ENCODE results near the gene TSC1. TPM values are rescaled to one million over a fixed set of nuclear protein-coding genes. Genes with fewer than 3 reads are reported as not detected.
"Not testable (repeated sequence)": the region's sequence is repeated elsewhere in the genome, so short reads cannot be mapped to it uniquely, and the experiment has no call there.

Gene TSC1
- total and polyA plus RNA-seq, 2 experiments from 2014 or later: 18.8 to 22.4 TPM

DNA sequence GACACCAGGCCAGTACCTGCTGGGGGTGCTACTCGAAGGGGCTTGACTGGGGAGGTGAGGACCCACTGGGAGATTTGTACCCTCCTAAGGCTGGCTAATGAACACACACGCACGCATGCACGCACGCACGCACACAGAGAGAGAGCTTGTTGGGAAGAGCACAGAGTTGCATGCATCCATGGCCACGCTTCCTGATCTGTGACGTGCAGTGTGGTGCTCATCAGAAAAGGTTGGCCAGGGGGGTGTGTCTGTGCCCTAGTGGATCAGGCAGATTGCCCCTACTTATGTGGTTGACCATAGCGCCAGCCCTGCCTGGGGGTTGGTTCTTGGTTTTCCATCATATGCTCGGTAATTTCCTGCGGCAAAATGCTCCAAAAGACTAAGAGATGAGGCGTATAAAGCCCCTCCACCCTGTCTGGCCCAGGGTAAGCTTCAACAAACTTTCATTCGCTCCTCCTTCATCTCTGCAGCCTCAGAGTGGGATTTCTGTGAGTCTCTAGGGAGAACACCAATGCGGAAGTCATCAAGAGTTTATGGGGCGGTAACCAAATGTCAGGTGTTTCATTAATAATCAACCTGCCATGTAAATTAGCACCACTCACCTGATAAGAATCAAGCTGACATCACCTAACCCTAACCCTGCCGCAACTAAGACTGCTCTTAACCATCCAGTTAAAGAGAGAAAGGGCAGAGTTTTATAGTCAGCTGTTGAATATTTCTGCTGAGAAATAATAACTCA lies 26.1 kb upstream of the TSC1 start:
- Histone ChIP-seq H2AFZ (no peak overlapping the region), H3K79me2 (ENCODE audit: insufficient read depth) (no peaks in the 10 kb centered on the region), H3K9me3 (ENCODE audit: low read depth) (no peaks in the 10 kb centered on the region), H3K4me2 (ENCODE audit: unreplicated experiment) (no peak overlapping the region), H3K27ac (no peak overlapping the region), H3K36me3 (ENCODE audit: low read depth) (no peaks in the 10 kb centered on the region), H3K27me3 (replicated peaks; ENCODE audit: insufficient read depth) (peaks cover 26% of the 10 kb centered on the region; the same call in 1 of the 2 replicates), H3K9me2 (ENCODE audit: insufficient read depth) (no peaks in the 10 kb centered on the region), H3F3A (ENCODE audit: insufficient read depth) (no peaks in the 10 kb centered on the region), H3K9ac (no peak overlapping the region), H4K20me1 (ENCODE audit: insufficient read depth) (no peaks in the 10 kb centered on the region), H3K4me1 (ENCODE audit: insufficient read depth) (no peaks in the 10 kb centered on the region), H3K4me3 (no peak overlapping the region)
- WGBS, 2 experiments (ENCODE audit: low coverage in 1 of 2, low lambda C conversion rate in 2 of 2, missing lambda C conversion rate in 2 of 2): 64 to 70% methylated on average over 16 of the region's 16 CpGs
- no peak for DNase-seq
- in situ Hi-C loops (cut with MboI): no loop called here
- TF ChIP-seq EZH2phosphoT487 (IDR thresholded peaks at IDR 0.05; ENCODE audit: insufficient read depth, low read depth): no peak
- TF ChIP-seq EZH2 (IDR thresholded peaks at IDR 0.05; ENCODE audit: insufficient read depth, poor library complexity, severe bottlenecking): no peak

GRCh38 chr9:132969783-132970182 lies 25.4 kb upstream of the TSC1 start:
- H3K27ac ChIP-seq: no peak overlapping the region
- no peak overlapping the region for H3K4me3 ChIP-seq
- peaks cover 26% of the 10 kb centered on the region; the same call in 1 of the 2 replicates for H3K27me3 ChIP-seq (replicated peaks; ENCODE audit: insufficient read depth)
- no peaks in the 10 kb centered on the region for H3K9me2 ChIP-seq (ENCODE audit: insufficient read depth)
- H3K9me3 ChIP-seq (ENCODE audit: low read depth): no peaks in the 10 kb centered on the region
- DNase-seq: no peak
- no peaks in the 10 kb centered on the region for H3K79me2 ChIP-seq (ENCODE audit: insufficient read depth)
- 25 to 30% methylated on average over 7 of the region's 7 CpGs for WGBS, 2 experiments (ENCODE audit: low coverage in 1 of 2, low lambda C conversion rate in 2 of 2, missing lambda C conversion rate in 2 of 2)
- no peaks in the 10 kb centered on the region for H3K36me3 ChIP-seq (ENCODE audit: low read depth)
- H3K9ac ChIP-seq: no peak overlapping the region
- in situ Hi-C loops (cut with MboI): no loop called here
- H3K4me2 ChIP-seq (ENCODE audit: unreplicated experiment): no peak overlapping the region
- H3K4me1 ChIP-seq (ENCODE audit: insufficient read depth): no peaks in the 10 kb centered on the region
- TF ChIP-seq EZH2 (IDR thresholded peaks at IDR 0.05; ENCODE audit: insufficient read depth, poor library complexity, severe bottlenecking): no peak
- no peaks in the 10 kb centered on the region for H3F3A ChIP-seq (ENCODE audit: insufficient read depth)
- H4K20me1 ChIP-seq (ENCODE audit: insufficient read depth): no peaks in the 10 kb centered on the region
- H2AFZ ChIP-seq: no peak overlapping the region

DNA sequence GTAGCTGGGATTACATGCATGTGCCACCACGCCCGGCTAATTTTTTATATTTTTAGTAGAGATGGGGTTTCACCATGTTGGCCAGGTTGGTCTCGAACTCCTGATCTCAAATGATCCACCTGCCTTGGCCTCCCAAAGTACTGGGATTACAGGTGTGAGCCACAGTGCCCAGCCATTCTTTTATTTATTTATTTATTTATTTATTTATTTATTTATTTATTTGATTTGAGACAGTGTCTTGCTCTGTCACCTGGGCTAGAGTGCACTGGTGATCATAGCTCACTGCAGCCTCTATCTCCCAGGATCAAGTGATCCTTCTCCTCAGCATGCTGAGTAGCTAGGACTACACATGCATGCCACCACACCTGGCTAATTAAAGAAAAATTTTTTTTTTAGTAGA lies 23.5 kb upstream of the TSC1 start:
- H4K20me1 ChIP-seq (ENCODE audit: insufficient read depth); H3K9me3 ChIP-seq (ENCODE audit: low read depth); H3K9me2 ChIP-seq (ENCODE audit: insufficient read depth); in situ Hi-C loops (cut with MboI); H2AFZ ChIP-seq; H3K36me3 ChIP-seq (ENCODE audit: low read depth); H3K27ac ChIP-seq; H3K79me2 ChIP-seq (ENCODE audit: insufficient read depth); H3K4me3 ChIP-seq; H3F3A ChIP-seq (ENCODE audit: insufficient read depth); DNase-seq; H3K4me1 ChIP-seq (ENCODE audit: insufficient read depth); H3K9ac ChIP-seq; H3K4me2 ChIP-seq (ENCODE audit: unreplicated experiment): not testable (repeated sequence)
- peaks cover 28% of the 10 kb centered on the region; the same call in 1 of the 2 replicates for H3K27me3 ChIP-seq (replicated peaks; ENCODE audit: insufficient read depth)
- 61 to 69% methylated on average over 3 of the region's 3 CpGs for WGBS, 2 experiments (ENCODE audit: low coverage in 1 of 2, low lambda C conversion rate in 2 of 2, missing lambda C conversion rate in 2 of 2)

- Histone ChIP-seq H3K9me3 (ENCODE audit: low read depth) (no peaks in the 10 kb centered on the region), H3K4me2 (ENCODE audit: unreplicated experiment) (no peak overlapping the region), H3K27ac (no peak overlapping the region), H3K27me3 (replicated peaks; ENCODE audit: insufficient read depth) (peaks cover 34% of the 10 kb centered on the region), H3K4me3 (no peak overlapping the region), H3K9ac (no peak overlapping the region), H2AFZ (no peak overlapping the region), H3K9me2 (ENCODE audit: insufficient read depth) (no peaks in the 10 kb centered on the region), H3K4me1 (ENCODE audit: insufficient read depth) (no peaks in the 10 kb centered on the region), H4K20me1 (ENCODE audit: insufficient read depth) (no peaks in the 10 kb centered on the region), H3F3A (ENCODE audit: insufficient read depth) (no peaks in the 10 kb centered on the region), H3K79me2 (ENCODE audit: insufficient read depth) (no peaks in the 10 kb centered on the region), H3K36me3 (ENCODE audit: low read depth) (no peaks in the 10 kb centered on the region)
- TF ChIP-seq EZH2phosphoT487 (IDR thresholded peaks at IDR 0.05; ENCODE audit: insufficient read depth, low read depth): no peak
- no peak for TF ChIP-seq EZH2 (IDR thresholded peaks at IDR 0.05; ENCODE audit: insufficient read depth, poor library complexity, severe bottlenecking)
- DNase-seq: no peak
- WGBS, 2 experiments (ENCODE audit: low coverage in 1 of 2, low lambda C conversion rate in 2 of 2, missing lambda C conversion rate in 2 of 2): 66 to 71% methylated on average over 9 of the region's 9 CpGs
- in situ Hi-C loops (cut with MboI): no loop called here
Observed at GRCh38 chr9:132965478-132965877, 21.1 kb upstream of the TSC1 start.

GRCh38 chr9:132961002-132961401 lies 16.6 kb upstream of the TSC1 start:
- Histone ChIP-seq H3K36me3 (ENCODE audit: low read depth) (no peaks in the 10 kb centered on the region), H3K9me3 (ENCODE audit: low read depth) (no peaks in the 10 kb centered on the region), H3K4me2 (ENCODE audit: unreplicated experiment) (no peak overlapping the region), H3K4me3 (no peak overlapping the region), H3K4me1 (ENCODE audit: insufficient read depth) (no peaks in the 10 kb centered on the region), H3K9ac (no peak overlapping the region), H2AFZ (no peak overlapping the region), H3K9me2 (ENCODE audit: insufficient read depth) (no peaks in the 10 kb centered on the region), H3K27me3 (replicated peaks; ENCODE audit: insufficient read depth) (peaks cover 17% of the 10 kb centered on the region), H3F3A (ENCODE audit: insufficient read depth) (no peaks in the 10 kb centered on the region), H4K20me1 (ENCODE audit: insufficient read depth) (no peaks in the 10 kb centered on the region), H3K79me2 (ENCODE audit: insufficient read depth) (no peaks in the 10 kb centered on the region), H3K27ac (no peak overlapping the region)
- DNase-seq: no peak
- 51 to 53% methylated on average over 6 of the region's 6 CpGs for WGBS, 2 experiments (ENCODE audit: low coverage in 1 of 2, low lambda C conversion rate in 2 of 2, missing lambda C conversion rate in 2 of 2)
- no peak for TF ChIP-seq EZH2phosphoT487 (IDR thresholded peaks at IDR 0.05; ENCODE audit: insufficient read depth, low read depth)
- no peak for TF ChIP-seq EZH2 (IDR thresholded peaks at IDR 0.05; ENCODE audit: insufficient read depth, poor library complexity, severe bottlenecking)
- in situ Hi-C loops (cut with MboI): no loop called here

Data from GM23248 (cell line).